ENCODE measurements around the gene CCDC188.
A peak's percentile ranks its signal among the peaks of the same experiment; 100 is the strongest.

The CCDC188 gene

DNA sequence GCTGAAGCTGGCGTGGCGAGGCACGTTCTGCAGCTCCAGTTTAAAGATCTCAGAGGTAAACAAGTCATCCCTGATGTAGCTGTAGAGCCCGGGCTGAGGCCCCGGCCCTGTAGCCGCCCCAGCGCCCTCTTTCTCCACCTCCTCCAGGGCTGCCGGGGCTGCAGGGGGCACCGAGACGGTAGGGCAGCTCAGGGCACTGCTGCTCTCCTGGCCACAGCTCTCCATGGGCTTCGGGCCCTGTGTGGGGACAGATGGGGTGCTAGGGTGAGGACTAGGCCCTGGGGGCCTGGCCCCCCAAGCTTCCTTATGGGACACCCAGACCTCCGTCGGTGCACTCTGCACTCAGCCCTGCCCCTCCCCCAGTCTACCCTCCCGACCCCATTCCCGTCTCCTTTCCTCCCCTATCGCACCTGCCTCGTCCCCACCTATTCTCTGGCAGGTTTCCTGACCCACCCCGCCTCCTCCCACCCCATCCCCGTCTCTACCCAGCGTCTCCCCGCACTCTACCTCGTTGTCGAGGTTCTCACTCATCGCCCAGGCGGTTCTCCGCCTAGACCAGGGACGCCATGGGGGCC is 34.4 kb downstream of the CCDC188 start:
- peak in 1 of 6 experiments; percentile 30 for DNase-seq

DNA sequence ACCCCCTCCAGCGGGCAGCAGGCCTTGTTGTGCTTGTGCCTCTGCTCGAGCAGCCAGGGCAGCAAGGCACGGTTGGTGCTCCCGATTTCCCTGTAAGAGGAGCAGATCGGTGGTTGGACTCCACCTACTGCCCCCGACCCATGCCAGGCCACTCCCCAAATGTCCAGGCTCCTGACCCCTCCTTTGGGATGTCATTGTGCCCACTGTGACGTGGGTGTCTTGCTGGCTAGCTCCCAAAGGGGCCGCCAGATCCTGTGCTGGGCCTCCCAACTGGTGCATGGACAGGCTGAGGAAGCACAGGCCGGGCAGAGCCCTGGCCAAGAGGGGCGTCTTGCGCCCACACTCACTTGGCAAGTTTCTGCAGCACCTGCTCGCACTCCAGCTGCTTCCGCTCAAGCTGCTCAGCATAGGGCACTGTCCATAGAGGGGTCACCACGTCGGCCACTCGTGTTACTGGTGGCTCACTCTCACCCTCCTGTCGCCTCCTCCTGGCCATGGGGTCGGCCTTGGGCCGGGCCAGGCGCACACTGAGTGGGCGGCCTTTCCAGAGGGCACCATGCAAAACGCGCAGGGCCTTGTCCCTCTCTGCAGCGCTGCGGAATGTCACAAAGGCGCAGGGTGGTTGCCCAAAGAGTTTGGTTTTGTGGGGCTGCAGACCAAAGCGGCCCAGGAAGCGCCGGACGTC is 35.0 kb downstream of the CCDC188 start, which contains the start of gene RANBP1:
Gene RANBP1, plus strand, starts transcription at position 414 of the 685 bp plus-strand sequence. Its CDS starts 81 bp downstream, at position 495.
- no peak for DNase-seq

DNA sequence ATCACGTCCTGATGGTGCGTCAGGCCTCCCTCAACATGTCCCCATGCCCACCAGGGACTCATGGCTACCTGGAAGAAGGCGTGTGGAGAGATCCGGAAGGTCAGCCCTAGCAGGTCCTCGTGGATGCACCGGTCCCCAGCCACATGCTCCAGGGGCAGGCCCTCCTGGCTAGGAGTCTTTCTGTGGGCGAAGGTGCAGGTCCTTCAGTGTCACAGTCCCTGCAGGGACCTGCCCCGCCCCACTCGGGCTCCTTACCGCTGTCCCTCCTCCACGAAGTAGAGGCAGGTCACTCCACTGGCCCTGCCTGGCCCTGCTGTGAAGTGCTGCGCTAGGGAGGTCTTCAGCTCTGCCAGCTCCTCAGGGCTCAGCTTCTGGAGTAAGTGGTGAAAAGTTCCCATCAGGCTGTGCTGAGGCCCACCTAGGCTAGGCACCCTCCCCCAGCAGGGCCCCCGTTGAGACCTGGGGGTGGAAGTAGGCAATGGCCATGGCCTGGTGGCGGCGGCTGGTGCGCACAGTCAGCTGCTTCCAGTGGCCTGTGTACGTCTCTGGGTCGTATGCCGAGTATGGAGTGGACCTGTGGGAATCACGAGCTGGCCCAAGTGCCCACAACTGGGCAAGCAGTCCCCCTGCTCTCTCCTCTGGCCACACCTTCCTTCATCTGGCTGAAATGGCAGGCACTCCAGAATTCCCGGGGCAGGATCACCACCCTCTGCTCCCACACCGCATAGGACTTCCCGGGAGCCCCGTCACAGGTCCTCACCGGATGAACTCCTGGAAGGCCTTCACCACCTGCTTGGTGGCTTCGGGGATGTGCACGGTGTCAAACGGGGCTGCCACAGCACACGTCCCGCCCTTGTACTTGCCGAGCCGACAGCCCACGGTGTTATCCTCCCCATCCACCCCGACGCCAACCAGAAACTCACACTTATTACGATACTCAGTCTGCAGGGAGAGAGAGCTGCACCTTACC is 36.1 kb downstream of the CCDC188 start:
- DNase-seq, result no peak

DNA sequence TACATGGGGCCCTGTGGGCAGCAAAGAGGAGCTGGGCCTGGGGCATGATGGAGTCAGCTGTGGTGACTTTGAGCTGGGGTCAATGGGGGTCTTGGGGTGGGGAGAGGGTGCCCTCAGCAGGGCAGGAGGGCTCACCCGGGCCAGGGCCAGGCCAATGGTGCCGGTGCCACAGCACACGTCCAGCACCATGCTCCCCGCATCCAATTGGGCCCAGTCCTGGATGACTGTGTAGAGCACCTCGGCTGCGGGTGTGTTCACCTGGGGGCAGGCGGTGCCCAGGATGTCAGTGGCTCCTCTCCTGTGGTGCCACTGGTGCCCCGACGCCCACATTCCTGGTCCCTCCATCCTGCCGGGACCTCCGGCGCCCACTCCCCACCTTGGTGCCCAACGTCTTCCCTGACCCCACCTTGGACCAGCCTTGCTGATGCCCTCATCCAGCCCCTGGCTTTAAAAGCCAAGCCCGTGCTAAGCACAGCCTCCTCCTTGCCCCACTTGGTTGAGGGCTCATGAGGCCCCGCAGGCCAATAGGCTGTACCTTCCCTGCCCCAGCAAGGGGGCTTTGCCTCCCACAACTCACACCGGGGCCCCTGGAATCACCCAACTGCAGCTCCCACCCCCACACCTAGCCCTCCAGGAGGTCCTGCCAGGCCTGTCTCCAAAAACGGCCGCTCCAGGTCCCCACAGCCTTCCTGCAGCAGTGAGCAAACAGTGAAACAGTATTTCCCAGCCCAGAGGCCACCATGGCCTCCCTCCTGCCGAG is 37.1 kb downstream of the CCDC188 start:
- DNase-seq, result no peak

DNA sequence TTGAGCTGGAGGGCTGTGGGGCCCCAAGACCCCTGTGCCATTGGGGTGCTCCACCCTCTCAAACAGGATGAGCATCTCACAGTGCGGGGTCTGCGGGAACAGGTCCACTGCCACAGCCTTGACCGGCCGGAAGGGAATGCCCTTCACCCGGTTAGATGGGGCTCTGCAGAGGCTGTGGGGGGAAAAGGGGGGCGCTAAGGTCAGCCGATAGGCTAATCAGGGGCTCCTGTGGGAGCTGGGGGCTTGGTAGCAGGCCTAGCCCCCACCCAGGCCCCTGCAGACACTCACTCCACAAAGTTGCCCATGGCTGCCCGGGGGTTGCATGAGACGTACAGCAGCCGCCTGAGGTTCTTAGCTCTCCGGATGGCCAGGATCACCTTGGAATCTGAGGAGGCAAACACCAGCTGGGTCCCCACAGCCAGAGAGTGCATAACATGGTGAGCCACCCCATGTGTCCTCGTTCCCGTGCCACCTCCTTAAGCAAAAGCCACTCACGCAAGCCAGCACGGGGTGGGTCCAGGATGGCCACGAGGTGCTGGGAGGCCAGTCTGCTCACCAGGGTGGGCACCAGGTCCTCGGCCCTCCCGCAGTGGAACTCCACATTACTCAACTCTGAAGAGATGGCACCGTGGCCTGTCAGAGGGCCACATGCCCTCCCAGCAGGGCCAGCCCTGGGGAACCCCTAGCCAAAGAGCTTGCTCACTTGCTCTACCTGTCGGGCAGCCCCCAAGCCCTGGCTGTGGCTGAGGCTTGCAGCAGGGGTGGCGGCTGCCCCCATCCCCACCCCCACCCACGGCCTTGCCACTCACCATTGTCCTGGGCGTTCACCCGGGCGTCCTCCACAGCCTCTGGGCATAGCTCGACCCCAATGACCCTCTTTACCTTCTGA is 38.0 kb downstream of the CCDC188 start:
- DNase-seq, result no peak

DNA sequence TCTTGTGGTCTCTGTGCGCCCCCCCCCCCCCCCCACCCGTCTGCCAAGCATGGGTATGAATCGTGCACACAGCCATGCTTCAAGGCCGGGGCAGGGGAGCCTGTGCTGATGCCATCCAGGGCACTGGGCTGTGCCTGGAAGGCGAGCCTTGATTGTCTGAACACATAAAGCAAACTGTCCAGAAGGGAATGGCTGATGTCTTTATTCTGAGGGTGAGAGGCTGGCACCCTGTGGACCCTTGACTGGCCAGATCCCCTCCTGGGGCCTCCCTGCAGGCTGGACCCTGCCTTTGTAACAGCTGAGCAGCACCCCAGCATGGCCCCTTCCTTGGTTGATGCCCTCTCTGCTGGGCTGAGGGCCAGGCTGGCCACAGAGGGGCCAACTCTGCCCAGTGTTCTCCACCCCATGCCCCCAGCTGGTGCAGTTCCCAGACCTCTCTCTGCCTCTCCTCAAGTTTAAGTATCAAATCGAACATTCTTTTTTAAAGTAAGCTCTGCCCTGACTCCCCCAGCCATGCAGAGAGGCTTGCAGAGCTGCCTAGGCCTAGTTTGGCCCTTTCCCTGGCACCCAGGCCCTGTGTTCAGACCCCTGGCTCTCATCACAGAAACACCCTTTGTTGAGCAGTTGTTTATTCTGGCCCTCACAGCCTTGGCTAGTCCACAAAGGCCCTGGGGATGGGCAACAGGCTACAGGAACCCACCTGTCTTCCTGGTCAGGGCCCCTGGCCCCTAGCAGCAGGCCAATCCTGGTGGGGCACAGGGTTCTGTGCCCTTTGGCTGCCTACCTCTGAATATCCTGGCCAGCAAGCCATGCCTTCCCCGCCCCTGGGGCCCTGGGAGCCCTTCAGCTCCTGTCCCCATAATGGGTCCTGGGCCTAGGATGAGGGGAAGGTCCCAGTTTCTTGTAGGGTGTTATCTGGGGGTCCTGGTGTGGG is 38.9 kb downstream of the CCDC188 start:
- DNase-seq, result no peak

DNA sequence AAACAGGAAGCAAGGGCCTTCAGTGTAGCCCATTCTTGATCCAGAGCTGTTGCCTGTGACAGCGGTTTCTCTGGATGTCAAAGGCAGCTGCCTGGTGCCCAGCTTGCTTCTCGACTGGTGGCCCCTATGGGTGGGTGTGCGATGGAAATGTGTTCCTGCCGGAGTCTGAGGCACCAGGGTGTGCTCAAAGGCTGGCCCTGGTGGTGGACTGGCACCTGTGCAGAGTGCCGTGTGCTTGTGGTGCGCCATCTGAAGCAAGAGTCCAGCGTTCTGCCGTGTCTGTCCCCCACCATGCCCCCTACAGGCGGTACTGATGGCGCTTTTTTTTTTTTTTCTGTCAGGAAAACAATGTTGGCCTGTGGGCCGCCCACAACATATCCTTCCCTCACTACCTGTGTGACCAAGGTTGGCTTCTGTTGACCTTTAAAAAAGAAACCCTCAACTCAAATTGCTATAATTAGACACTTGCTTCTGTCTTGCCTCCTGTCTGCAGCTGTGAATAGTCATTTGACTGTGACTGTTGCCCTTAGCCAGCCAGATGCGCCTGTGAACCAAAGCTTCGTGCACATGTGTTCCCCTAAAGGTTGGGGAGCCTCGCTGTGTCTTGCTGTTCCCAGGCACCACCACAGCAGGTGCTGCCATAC is 39.7 kb downstream of the CCDC188 start:
- peak in 4 of 6 experiments; percentile 9 to 16 (median 12) for DNase-seq

DNA sequence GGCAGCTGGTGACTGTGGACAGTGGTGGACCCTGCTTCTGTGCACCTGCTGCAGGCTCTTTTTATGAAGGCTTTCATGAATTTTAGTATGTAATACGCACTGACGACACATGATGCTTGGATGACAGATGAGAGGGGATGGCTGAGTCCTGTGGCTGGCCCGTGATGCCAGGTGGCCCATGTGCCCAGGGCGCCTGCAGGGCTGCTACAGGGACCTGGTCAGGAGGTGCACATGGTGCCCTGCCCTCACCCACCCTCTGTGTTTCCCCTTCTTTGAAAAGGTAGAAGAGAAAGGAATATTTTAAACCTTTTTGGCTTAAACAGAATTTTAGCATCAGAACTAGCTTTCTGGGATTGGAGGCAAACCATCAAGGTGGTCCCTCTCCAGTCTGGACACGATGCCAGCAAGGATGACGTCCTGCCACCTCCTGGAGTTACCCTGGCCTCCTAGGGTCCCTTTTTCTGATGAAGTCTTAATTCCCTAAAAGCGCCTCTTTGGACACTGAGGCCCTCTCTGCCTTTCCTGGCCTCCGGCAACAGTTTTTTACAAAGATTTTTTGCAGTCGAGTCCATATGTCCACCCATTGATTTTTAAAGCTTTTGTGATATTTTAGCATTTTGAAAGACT is 40.4 kb downstream of the CCDC188 start:
- no peak for DNase-seq

DNA sequence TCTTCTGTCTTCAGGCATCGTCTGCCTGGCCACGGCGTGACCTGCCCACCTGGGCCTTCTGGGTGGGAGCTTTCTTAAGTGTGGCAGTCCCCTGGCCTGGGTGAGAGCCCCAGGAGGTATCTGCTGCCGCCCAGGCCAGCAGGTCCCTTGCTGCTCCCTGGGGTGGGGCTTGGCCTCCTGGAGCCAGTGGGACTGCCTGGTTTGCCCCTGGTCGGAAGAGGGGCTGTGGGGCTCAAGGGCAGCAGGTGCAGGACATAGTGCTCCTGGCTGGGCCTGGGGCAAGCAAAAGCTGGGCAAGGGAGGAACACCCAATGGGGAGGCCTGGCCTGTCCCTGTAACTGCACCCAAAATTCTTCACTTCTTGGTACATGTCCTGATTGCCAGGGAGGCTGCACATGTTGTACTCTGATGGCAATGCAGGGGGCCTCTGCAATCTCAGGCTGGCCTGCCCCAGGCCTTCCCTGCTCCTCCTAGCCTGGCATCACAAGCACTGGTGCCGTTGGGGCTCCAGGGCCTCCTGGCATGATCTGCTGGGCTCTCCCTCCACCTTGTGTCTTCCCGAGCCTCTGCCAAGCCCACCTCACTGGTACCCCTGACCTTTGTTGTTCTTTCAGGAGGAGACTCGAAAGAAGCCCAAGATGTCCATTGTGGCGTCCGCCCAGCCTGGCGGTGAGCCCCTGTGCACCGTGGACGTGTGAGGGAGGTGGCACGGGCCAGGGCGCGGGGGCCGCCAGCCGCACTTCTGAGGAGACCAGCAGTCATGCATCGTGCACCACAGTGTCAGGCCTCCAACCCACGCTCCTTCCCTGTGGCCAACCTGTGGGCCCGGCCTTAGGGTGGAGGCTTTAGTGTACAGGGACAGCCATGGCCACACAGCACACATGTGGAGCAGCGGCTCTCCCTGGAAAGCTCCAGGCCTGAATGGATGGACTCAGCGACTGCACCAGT is 41.2 kb downstream of the CCDC188 start:
- no peak for DNase-seq

DNA sequence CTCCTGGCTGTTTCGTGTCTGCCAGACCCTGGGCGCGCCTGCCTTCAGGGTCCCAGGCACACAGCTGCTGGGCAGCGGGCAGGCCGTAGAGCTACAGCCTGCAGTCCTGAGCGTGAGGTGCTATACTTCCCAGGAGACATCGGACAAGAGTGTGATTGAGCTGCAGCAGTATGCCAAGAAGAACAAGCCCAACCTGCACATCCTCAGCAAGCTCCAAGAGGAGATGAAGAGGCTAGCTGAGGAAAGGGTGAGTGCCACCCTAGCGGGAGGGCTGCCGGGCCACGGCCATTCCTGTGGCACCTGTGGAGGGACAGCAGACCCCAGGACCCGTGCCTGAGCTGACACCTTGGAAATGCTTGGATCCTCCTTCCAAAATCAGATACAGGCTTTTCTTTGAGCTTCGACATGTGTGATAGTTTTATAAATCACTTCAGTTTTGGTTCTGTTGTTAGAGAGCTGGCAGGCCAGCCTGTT is 42.1 kb downstream of the CCDC188 start:
- DNase-seq, result no peak

DNA sequence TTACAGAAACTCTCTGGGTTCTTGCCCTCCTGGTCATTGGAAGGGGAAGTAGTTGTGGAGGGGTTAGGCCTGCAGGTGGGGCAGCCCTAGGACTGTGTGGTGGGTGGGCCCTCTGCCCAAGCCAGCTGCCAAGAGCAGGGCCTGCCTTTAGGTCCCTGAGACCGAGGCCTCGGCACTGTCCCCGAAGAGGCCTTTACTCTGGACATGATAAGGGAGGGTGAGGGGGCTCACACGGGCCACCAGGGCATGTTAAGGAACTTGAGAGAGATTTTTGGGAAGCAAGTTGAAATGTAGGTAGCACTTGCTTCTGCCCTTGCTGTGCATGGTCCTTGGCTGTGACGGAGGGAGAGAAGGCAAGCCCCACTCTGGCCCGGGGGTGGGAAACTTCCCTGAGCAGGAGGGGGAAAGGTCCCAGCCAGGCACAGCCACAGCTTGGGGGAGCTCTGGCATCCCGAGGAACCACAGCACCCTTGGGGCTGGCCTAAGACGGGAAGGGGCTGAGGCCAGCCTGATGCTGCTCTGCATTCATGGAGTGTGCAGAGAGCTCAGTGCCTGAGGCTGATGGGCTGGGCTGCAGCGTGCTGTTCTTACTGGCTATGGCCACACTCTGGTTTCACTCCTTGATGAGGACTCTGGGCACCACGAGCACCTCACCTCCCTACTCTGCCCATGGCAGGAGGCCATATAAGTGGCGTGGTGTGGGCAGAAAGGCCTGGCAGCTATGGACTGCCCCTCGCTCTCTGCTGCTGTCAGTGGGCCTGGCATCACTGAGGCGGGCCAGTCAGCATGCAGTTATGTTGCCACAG is 42.7 kb downstream of the CCDC188 start:
- DNase-seq, result no peak

DNA sequence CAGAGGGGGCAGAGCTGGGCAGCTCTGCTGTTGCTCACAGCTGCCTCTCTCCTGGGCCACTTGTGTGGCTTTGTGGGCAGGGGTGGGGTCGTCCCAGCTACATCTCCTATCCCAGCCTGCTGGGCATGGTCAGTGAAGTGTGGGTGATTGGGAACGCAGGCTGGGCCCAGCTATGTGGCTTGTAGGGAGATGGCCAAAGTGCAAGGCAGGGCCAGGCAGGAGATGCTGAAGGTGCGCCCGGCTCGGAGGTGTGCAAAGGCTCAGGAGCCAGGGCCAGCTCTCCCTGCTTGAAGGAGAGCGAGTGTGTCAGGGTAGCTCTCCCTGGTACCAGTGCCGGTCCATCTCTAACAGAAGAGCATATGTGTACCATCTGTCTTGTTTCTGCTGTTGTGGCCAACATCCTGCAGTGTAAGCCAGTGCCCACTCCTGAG is 43.4 kb downstream of the CCDC188 start:
- no peak for DNase-seq

DNA sequence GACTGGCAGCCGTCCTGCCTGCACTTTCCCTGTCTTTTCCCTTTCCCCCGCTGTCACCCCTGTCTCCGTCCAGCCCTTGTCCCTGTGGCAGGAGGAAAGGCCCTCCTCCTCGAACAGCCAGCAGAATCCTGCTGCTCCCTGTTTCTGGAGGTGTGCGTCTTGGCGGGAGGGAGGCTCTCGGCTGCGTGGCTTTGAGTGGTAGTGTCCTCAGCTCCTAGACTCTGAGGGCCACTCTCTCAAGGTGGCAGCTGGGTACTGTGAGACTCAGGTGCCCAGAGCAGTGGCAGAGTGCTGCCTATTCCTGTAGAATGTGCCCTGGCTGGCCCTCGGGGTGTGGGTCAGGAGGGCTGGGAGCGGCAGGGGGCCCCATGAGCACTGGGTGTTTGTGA is 44.0 kb downstream of the CCDC188 start:
- DNase-seq, result no peak

DNA sequence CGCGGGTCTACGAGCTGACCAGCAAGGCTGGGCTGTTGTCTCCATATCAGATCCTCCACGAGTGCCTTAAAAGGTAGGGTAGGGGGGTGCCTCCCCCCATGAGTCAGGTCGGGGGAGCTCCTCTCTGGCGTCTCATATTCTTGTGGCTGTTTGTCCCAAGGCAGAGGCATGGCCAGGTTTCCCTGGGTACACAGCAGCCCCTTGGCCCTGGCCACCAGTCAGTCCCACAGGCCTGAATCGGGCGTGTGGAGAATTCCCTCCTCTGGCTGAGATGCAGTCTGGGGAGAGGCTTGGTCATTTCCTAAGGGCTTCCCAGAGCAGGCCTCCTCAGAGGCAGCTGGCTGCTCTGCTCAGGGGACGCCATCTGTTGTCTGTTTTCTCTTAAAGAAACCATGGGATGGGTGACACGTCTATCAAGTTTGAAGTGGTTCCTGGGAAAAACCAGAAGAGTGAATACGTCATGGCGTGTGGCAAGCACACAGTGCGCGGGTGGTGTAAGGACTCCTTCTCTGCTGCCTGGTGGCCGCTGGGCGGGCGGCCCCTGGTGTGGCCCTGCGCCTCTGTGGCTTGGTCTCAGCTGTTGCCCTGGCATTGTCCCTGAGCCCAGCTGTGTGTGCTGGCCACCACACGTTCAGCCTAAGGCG is 44.5 kb downstream of the CCDC188 start:
- DNase-seq, result no peak

DNA sequence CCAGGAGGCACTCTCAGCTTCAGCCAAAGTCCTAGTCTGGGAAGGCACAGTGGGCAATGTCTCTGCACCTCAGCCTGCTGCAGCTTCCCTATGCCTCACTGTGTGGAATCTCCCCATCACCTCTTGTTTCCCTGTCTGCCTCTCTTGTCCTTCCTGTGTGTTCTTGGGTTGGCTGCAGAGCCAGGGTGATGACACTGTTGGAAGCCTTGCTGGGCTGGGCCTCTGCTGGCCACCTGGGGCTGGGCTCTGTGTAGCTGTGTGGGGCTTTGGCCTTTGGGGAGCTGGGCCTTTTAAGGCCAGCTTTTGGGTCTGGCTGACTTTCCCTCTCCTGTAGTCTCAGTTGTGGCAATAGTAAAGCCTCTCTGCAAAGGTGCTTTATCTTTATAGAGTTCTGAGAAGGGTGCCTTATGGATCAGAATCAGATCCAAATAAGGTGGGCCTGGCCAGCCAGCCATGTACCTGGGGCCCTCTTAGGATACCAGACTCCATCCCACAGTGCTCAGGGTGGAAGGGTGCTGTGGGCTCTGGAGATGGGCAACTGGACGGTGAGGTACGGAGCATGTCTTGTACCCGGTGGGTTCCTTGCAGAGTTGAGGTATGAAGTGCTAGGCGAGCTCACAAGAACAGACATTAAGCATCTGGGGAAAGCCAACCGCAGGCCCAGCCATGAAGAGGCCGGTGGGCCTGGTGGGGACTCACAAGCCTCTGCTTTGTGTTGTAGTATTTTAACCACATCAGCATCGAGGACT is 45.2 kb downstream of the CCDC188 start:
- no peak for DNase-seq

DNA sequence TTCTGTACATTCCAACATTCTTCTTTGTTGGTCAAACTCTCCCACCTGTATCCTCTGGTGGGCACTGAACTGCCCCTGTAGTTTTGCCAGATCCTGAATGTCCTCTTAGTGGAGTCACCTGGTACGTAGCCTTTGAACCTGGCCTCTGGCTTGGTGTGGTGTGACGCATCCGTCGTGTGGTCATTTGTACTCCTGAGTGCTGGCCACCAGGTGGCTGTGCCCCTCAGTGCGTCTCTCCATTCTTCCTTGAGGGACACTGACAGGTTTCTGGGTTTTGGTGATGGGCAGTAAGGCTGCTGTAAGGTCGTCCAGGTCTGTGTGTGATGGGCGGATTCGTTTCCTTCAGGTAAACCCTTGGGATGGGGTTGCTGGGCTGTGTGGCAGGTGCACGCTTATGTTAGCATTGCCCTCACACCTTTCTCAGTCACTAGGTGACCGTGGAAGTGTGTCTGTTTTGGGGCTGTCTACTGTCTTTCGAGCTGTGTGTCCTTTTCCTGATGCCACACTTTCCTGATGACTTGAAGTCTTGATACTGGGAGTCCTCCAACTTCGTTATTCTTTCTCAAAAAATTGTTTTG is 48.6 kb downstream of the CCDC188 start:
- DNase-seq, result no peak
